Osteoblast (primary cell): ENCODE results near the gene GRID1. TPM values are rescaled to one million over a fixed set of nuclear protein-coding genes. Genes with fewer than 3 reads are reported as not detected.

ENCODE experiments used
- DNase-seq: peaks from one replicate; pipeline ENCODE4 v3.0.0; 2011; ENCODE audit warnings: low spot score, mixed read lengths; ENCODE audit not compliant: insufficient read length; ENCODE audit errors: missing footprints
- H2AFZ ChIP-seq: 2 replicates; pipeline ENCODE4 v1.6.0; 2011; ENCODE audit warnings: mild to moderate bottlenecking, low read length
- H3K27ac ChIP-seq: 2 replicates; pipeline ENCODE4 v1.5.1; 2011; ENCODE audit warnings: mild to moderate bottlenecking, low read depth, low read length, moderate library complexity
- H3K27me3 ChIP-seq: 2 replicates; pipeline ENCODE4 v1.6.0; 2012; ENCODE audit warnings: mild to moderate bottlenecking, control low read depth, inconsistent platforms, low read length, moderate library complexity; ENCODE audit not compliant: insufficient read depth
- H3K36me3 ChIP-seq: 2 replicates; pipeline ENCODE4 v1.5.1; 2011; ENCODE audit warnings: mild to moderate bottlenecking, low read length, control low read depth, moderate library complexity; ENCODE audit not compliant: insufficient read depth
- H3K4me1 ChIP-seq: 2 replicates; pipeline ENCODE4 v1.5.1; 2011; ENCODE audit warnings: mild to moderate bottlenecking, low read length, control low read depth, moderate library complexity; ENCODE audit not compliant: insufficient read depth
- H3K4me2 ChIP-seq: 2 replicates; pipeline ENCODE4 v1.6.0; 2011; ENCODE audit warnings: mild to moderate bottlenecking, low read length; ENCODE audit not compliant: insufficient read depth
- H3K4me3 ChIP-seq: fragments of 200-600 bp; sonication (generic); 3 replicates; pipeline ENCODE4 v1.5.1; 2012; ENCODE audit warnings: mild to moderate bottlenecking, low read length, inconsistent platforms; ENCODE audit not compliant: insufficient read depth
- H3K79me2 ChIP-seq: 2 replicates; pipeline ENCODE4 v1.6.0; 2012; ENCODE audit warnings: mild to moderate bottlenecking, low read length, control low read depth, inconsistent platforms; ENCODE audit not compliant: insufficient read depth
- H3K9me3 ChIP-seq: 2 replicates; pipeline ENCODE4 v1.5.1; 2011; ENCODE audit warnings: low read depth, low read length, control low read depth
- H4K20me1 ChIP-seq: 2 replicates; pipeline ENCODE4 v1.6.0; 2012; ENCODE audit warnings: mild to moderate bottlenecking, low read length, control low read depth; ENCODE audit not compliant: insufficient read depth
- total RNA-seq: library from RNA; depleted of rRNA; stranded (reverse); fragments of >200 nt; gene quantifications from 2 replicates; pipeline ENCODE4 v1.2.3, GENCODE V29; 2012
- TF ChIP-seq, protein P1 (sequence below): IDR thresholded peaks from 2 replicates; pipeline ENCODE4 v1.5.1; 2011; ENCODE audit warnings: mild to moderate bottlenecking, low read depth, low read length, moderate library complexity; ENCODE audit errors: extremely low read depth

The GRID1 gene
- total RNA-seq, 1 donor: not detected

- Histone ChIP-seq H3K4me2 (no peak overlapping the region), H3K27ac (no peak overlapping the region), H3K4me3 (no peak overlapping the region), H3K4me1 (no peaks in the 10 kb centered on the region), H4K20me1 (no peaks in the 10 kb centered on the region), H3K27me3 (peaks cover 17% of the 10 kb centered on the region), H2AFZ (no peak overlapping the region), H3K36me3 (no peaks in the 10 kb centered on the region), H3K79me2 (no peaks in the 10 kb centered on the region), H3K9me3 (no peaks in the 10 kb centered on the region)
- no peak for DNase-seq
- TF ChIP-seq, protein P1, sequence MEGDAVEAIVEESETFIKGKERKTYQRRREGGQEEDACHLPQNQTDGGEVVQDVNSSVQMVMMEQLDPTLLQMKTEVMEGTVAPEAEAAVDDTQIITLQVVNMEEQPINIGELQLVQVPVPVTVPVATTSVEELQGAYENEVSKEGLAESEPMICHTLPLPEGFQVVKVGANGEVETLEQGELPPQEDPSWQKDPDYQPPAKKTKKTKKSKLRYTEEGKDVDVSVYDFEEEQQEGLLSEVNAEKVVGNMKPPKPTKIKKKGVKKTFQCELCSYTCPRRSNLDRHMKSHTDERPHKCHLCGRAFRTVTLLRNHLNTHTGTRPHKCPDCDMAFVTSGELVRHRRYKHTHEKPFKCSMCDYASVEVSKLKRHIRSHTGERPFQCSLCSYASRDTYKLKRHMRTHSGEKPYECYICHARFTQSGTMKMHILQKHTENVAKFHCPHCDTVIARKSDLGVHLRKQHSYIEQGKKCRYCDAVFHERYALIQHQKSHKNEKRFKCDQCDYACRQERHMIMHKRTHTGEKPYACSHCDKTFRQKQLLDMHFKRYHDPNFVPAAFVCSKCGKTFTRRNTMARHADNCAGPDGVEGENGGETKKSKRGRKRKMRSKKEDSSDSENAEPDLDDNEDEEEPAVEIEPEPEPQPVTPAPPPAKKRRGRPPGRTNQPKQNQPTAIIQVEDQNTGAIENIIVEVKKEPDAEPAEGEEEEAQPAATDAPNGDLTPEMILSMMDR: no peak
Observed at GRCh38 chr10:86359954-86360353, 6.6 kb downstream of the GRID1 start.

- H3K4me2 ChIP-seq: no peak overlapping the region
- H3K9me3 ChIP-seq: no peaks in the 10 kb centered on the region
- TF ChIP-seq, protein P1: no peak
- H3K79me2 ChIP-seq: no peaks in the 10 kb centered on the region
- no peak overlapping the region for H3K4me3 ChIP-seq
- H4K20me1 ChIP-seq: no peaks in the 10 kb centered on the region
- no peak overlapping the region for H2AFZ ChIP-seq
- no peaks in the 10 kb centered on the region for H3K4me1 ChIP-seq
- no peak overlapping the region for H3K27ac ChIP-seq
- peaks cover 9% of the 10 kb centered on the region for H3K27me3 ChIP-seq
- no peak for DNase-seq
- H3K36me3 ChIP-seq: no peaks in the 10 kb centered on the region
Observed at GRCh38 chr10:86359111-86359510, 7.5 kb downstream of the GRID1 start.

GRCh38 chr10:86357676-86358075, 8.9 kb downstream of the GRID1 start:
- Histone ChIP-seq H3K79me2 (no peaks in the 10 kb centered on the region), H3K4me3 (no peak overlapping the region), H3K27me3 (peaks cover 1% of the 10 kb centered on the region), H3K36me3 (no peaks in the 10 kb centered on the region), H3K27ac (no peak overlapping the region), H3K4me1 (no peaks in the 10 kb centered on the region), H3K4me2 (no peak overlapping the region), H3K9me3 (no peaks in the 10 kb centered on the region), H4K20me1 (no peaks in the 10 kb centered on the region), H2AFZ (no peak overlapping the region)
- no peak for DNase-seq
- TF ChIP-seq, protein P1: no peak

DNA sequence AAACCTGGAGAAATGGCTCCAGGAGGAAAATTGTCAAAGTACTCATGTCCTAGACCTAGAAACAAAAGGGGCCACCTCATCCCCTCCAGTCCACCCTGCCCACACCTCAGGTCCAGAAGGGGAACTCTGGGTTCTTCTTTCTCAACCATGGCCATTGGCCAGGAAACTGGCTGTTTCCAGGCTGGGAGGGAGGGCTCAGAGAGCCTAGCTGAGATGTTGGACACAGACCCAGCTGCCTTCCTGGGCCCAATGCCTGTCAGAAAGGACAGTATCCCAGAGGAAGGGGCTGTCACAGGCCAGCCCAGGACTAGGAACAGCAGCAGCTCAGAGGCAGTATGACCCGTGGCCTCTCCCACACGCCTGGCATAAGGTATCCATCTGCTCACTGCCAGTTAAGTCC, 9.6 kb downstream of the GRID1 start:
- Histone ChIP-seq H3K9me3 (no peaks in the 10 kb centered on the region), H3K4me1 (no peaks in the 10 kb centered on the region), H3K4me2 (no peak overlapping the region), H2AFZ (no peak overlapping the region), H3K4me3 (no peak overlapping the region), H3K27ac (no peak overlapping the region), H3K27me3 (no peaks in the 10 kb centered on the region), H3K79me2 (no peaks in the 10 kb centered on the region), H3K36me3 (no peaks in the 10 kb centered on the region), H4K20me1 (no peaks in the 10 kb centered on the region)
- TF ChIP-seq, protein P1: no peak
- no peak for DNase-seq
